CD4-positive, alpha-beta T cell (primary cell): ENCODE measurements around the gene ARF3. TPM values are rescaled to one million over a fixed set of nuclear protein-coding genes. Genes with fewer than 3 reads are reported as not detected.
"Not testable (repeated sequence)": the region's sequence is repeated elsewhere in the genome, so short reads cannot be mapped to it uniquely, and the experiment has no call there.

Source experiments
- ATAC-seq: fragments of 200-7000 bp; cut with Tn5 transposase; one replicate; pipeline ENCODE4 v1.10.0; 2022; ENCODE audit warnings: mild to moderate bottlenecking; ENCODE audit not compliant: poor library complexity
- CTCF ChIA-PET: fragments of 350-600 bp; sonication (Branson Sonifier 250); formaldehyde crosslinking; loops from one replicate; lab custom pipeline; 2021; ENCODE audit warnings: antibody characterized with exemption, inconsistent platforms; lab: Charles Lee
- POLR2A ChIA-PET: fragments of 350-600 bp; sonication (Branson Sonifier 250); formaldehyde crosslinking; loops from one replicate; lab custom pipeline; 2021; ENCODE audit warnings: antibody characterized with exemption, inconsistent platforms; lab: Charles Lee
- DNase-seq, 14 experiments: peaks; one replicate each; pipeline ENCODE4 v3.0.0-alpha.2; 2013 to 2020; ENCODE audit warnings: mixed read lengths in 2 of 14
- H3K27ac ChIP-seq, 2 donors: one replicate each; pipeline versions ENCODE4 v1.5.1 to v1.7.0; 2013; ENCODE audit warnings: low read length in 2 of 2, low read depth in 1 of 2, mild to moderate bottlenecking in 1 of 2
- H3K27me3 ChIP-seq, 2 experiments: 1 replicate in 1 of 2; 2 replicates in 1 of 2; pipeline versions ENCODE4 v1.6.1 to v1.7.0; 2013; ENCODE audit warnings: low read length in 2 of 2, control low read depth in 1 of 2, mild to moderate bottlenecking in 1 of 2, moderate library complexity in 1 of 2; ENCODE audit not compliant: insufficient read depth in 2 of 2, control insufficient read depth in 1 of 2
- H3K36me3 ChIP-seq: one replicate; pipeline ENCODE4 v1.6.1; 2013; ENCODE audit warnings: low read length, control low read depth; ENCODE audit not compliant: insufficient read depth
- H3K4me1 ChIP-seq: one replicate; pipeline ENCODE4 v1.6.1; 2013; ENCODE audit warnings: low read length, control low read depth; ENCODE audit not compliant: insufficient read depth
- H3K4me3 ChIP-seq: one replicate; pipeline ENCODE4 v1.5.1; 2013; ENCODE audit warnings: mild to moderate bottlenecking, low read length, moderate library complexity
- H3K9me3 ChIP-seq, 2 experiments: 1 replicate in 1 of 2; 2 replicates in 1 of 2; pipeline versions ENCODE4 v1.6.1 to v1.7.0; 2013; ENCODE audit warnings: low read length in 2 of 2, mild to moderate bottlenecking in 2 of 2, control low read depth in 1 of 2, moderate library complexity in 1 of 2; ENCODE audit not compliant: control insufficient read depth in 1 of 2, insufficient read depth in 1 of 2
- H3K27ac Mint-ChIP-seq: one replicate; pipeline ENCODE4 v1.8.0; 2020; ENCODE audit warnings: mixed read lengths
- H3K27me3 Mint-ChIP-seq: one replicate; pipeline ENCODE4 v1.8.0; 2021; ENCODE audit warnings: mixed read lengths
- H3K36me3 Mint-ChIP-seq: one replicate; pipeline ENCODE4 v1.8.0; 2021; ENCODE audit warnings: low read depth, mixed read lengths
- H3K4me1 Mint-ChIP-seq: one replicate; pipeline ENCODE4 v1.8.0; 2021; ENCODE audit warnings: low read depth, mixed read lengths
- H3K4me3 Mint-ChIP-seq: one replicate; pipeline ENCODE4 v1.8.0; 2020; ENCODE audit warnings: mild to moderate bottlenecking, mixed read lengths
- H3K9me3 Mint-ChIP-seq: one replicate; pipeline ENCODE4 v1.8.0; 2020; ENCODE audit warnings: mixed read lengths
- intact Hi-C, 2 experiments: fragments of 100-400 bp; cut with DNase I in 1 of 2; cut with micrococcal nuclease in 1 of 2; formaldehyde crosslinking; loops; one replicate each; pipeline versions ENCODE4 v1.15.1 to v1.9.0; 2023 to 2025; cut with DNase I, micrococcal nuclease
- total RNA-seq, 174 experiments: library from RNA in 2 of 174; stranded (reverse) in 2 of 174; gene quantifications; one replicate each; pipeline ENCODE4 v1.2.3 and lab custom pipeline; 2021 to 2026
- TF ChIP-seq, protein P1 (sequence below): fragments of 200-600 bp; IDR thresholded peaks from one replicate; pipeline ENCODE4 v1.8.0; 2022; ENCODE audit warnings: antibody characterized with exemption, mild to moderate bottlenecking

Gene ARF3
- total RNA-seq, 2 experiments from 2014 or later = 32.0 to 34.6 TPM

DNA sequence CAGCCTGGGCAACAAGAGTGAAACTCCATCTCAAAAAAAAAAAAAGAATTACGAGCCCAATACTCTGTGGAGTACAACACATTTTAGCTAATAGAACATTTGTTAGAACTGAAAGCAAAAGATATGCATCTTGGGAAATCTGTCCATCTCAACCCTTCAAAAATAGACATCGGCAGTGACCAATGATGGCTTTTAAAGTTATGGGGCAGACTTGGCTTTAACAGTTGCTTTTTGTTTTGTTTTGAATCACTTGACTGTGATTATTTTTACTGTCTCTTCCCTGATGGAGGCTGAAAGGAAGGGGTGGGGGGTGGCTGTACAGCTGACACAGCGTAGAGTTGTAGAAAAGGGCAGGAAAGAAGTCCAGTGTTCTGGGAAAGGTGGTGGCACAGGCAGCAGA lies 34.2 kb downstream of the ARF3 start:
- Histone ChIP-seq H3K4me3 (no peak overlapping the region), H3K36me3 (peaks cover 37% of the 10 kb centered on the region), H3K27ac (no peak overlapping the region), H3K4me1 (peaks cover 68% of the 10 kb centered on the region), H3K9me3 (no peaks in the 10 kb centered on the region), H3K27me3 (no peaks in the 10 kb centered on the region)
- POLR2A ChIA-PET = interaction anchor here (1.4 to 3.8 kb wide), 4 partner anchors 9 to 71 kb away, joined by 4 to 31 read pairs (median 16); partner anchors contain the start of gene DDX23
- Mint-ChIP-seq H3K4me1 (peaks cover 65% of the 10 kb centered on the region), H3K27me3 (no peaks in the 10 kb centered on the region), H3K4me3 (peak overlapping the region; percentile 65), H3K27ac (peak overlapping the region; percentile 86), H3K36me3 (peaks cover 53% of the 10 kb centered on the region), H3K9me3 (no peaks in the 10 kb centered on the region)
- intact Hi-C loops = loop anchor here in 1 of 2 experiments (1.0 to 5.0 kb wide), 2 partner anchors 39 to 54 kb away; partner anchors contain the start of gene WNT1
- ATAC-seq (no peak), DNase-seq (no peak)
- TF ChIP-seq, protein P1, sequence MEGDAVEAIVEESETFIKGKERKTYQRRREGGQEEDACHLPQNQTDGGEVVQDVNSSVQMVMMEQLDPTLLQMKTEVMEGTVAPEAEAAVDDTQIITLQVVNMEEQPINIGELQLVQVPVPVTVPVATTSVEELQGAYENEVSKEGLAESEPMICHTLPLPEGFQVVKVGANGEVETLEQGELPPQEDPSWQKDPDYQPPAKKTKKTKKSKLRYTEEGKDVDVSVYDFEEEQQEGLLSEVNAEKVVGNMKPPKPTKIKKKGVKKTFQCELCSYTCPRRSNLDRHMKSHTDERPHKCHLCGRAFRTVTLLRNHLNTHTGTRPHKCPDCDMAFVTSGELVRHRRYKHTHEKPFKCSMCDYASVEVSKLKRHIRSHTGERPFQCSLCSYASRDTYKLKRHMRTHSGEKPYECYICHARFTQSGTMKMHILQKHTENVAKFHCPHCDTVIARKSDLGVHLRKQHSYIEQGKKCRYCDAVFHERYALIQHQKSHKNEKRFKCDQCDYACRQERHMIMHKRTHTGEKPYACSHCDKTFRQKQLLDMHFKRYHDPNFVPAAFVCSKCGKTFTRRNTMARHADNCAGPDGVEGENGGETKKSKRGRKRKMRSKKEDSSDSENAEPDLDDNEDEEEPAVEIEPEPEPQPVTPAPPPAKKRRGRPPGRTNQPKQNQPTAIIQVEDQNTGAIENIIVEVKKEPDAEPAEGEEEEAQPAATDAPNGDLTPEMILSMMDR = no peak
- CTCF ChIA-PET = interaction anchor here (2.3 to 3.5 kb wide), 3 partner anchors 34 to 70 kb away, joined by 9 to 35 read pairs (median 24); partner anchors contain the start of genes ARF3, DDX23 and WNT1

DNA sequence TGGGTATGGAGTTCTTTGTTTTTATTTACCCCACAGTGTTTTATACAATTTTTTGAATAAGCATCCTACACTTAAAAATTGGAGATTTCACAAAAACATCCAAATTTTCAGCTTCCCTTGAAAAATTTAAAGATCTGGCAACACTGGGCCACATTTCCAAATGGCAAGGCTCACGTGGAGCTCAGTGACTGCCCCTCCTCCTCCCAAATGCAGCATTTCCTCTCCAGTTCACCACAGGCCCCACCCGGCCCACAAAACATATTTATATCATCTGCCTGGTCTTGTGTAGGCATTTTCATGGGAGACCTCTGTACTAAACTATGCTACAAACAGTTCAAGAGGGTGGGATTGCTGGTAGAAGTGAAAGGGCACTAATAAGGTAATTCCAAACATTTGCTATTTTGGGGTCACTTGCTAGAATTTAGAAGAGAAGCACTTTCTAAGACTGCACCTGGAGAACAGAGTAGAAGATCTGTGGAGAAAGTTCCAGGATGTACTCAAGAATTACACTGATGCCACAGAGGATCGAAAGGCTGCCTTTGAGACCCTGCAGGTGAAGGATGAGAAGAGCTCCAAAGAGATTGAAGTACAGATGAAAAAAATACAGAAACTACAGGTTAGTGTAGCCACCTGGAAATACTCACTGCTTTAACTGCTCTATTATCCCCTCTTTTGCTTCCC lies 39.3 kb downstream of the ARF3 start:
- Histone ChIP-seq H3K36me3 (peaks cover 25% of the 10 kb centered on the region), H3K4me3 (peak overlapping the region; percentile 63), H3K27ac (peak overlapping the region; percentile 19 to 64), H3K4me1 (peaks cover 57% of the 10 kb centered on the region), H3K9me3 (no peaks in the 10 kb centered on the region), H3K27me3 (no peaks in the 10 kb centered on the region)
- H3K27me3 Mint-ChIP-seq = no peaks in the 10 kb centered on the region
- peaks cover 36% of the 10 kb centered on the region for H3K36me3 Mint-ChIP-seq
- CTCF ChIA-PET = interaction anchor here (1.0 to 2.1 kb wide), 2 partner anchors 14 to 60 kb away, joined by 5 to 14 read pairs; partner anchors contain the start of gene WNT1
- POLR2A ChIA-PET = interaction anchor here (0.6 to 2.3 kb wide), 12 partner anchors 8 to 823 kb away, joined by 3 to 13 read pairs (median 5); partner anchors contain the start of genes DDX23, FKBP11, RND1 and TMBIM6
- H3K4me3 Mint-ChIP-seq = peak overlapping the region; percentile 91
- H3K9me3 Mint-ChIP-seq = no peaks in the 10 kb centered on the region
- peak overlapping the region; percentile 87 for H3K27ac Mint-ChIP-seq
- peak; percentile 31 to 79 (median 50) for DNase-seq
- peak; percentile 96 for ATAC-seq
- peaks cover 45% of the 10 kb centered on the region for H3K4me1 Mint-ChIP-seq
- intact Hi-C loops = loop anchor here in 1 of 2 experiments (2.0 kb wide), 1 partner anchor 17 kb away; no protein-coding TSS in a partner anchor
- TF ChIP-seq, protein P1 = no peak

DNA sequence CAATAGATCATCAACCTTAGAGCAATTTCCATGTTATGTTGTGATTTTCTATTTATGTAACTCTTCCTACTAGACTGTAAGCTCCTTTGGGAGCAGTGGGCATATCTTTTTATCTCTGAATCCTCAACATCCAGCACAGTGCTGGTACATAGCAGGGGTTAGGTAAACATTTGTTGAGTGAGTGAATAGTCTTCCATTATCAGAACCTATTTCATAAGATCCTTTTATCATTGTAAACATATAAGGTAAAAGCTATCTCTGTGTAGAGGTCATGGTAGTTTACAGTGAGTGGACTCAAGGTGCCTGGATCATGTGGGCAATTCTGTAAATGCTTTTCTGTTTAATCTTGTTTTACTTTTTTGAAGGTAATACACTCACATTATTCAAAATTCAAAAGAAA lies 47.1 kb downstream of the ARF3 start:
- H3K36me3 Mint-ChIP-seq = no peaks in the 10 kb centered on the region
- Histone ChIP-seq H3K4me1 (no peaks in the 10 kb centered on the region), H3K27me3 (no peaks in the 10 kb centered on the region), H3K27ac (no peak overlapping the region), H3K9me3 (no peaks in the 10 kb centered on the region), H3K36me3 (no peaks in the 10 kb centered on the region), H3K4me3 (no peak overlapping the region)
- H3K27me3 Mint-ChIP-seq = peaks cover 5% of the 10 kb centered on the region
- CTCF ChIA-PET = interaction anchor here (0.7 to 1.6 kb wide), 3 partner anchors 11 to 64 kb away, joined by 3 to 8 read pairs (median 3); no protein-coding TSS in a partner anchor
- no peak overlapping the region for H3K27ac Mint-ChIP-seq
- POLR2A ChIA-PET = interaction anchor here (1.0 to 1.1 kb wide), 2 partner anchors 11 to 47 kb away, joined by 3 read pairs; partner anchors contain the start of gene ARF3
- no peaks in the 10 kb centered on the region for H3K9me3 Mint-ChIP-seq
- DNase-seq = no peak
- H3K4me3 Mint-ChIP-seq = no peak overlapping the region
- ATAC-seq = no peak
- H3K4me1 Mint-ChIP-seq = no peaks in the 10 kb centered on the region
- TF ChIP-seq, protein P1 = no peak
- intact Hi-C loops = no loop called here

DNA sequence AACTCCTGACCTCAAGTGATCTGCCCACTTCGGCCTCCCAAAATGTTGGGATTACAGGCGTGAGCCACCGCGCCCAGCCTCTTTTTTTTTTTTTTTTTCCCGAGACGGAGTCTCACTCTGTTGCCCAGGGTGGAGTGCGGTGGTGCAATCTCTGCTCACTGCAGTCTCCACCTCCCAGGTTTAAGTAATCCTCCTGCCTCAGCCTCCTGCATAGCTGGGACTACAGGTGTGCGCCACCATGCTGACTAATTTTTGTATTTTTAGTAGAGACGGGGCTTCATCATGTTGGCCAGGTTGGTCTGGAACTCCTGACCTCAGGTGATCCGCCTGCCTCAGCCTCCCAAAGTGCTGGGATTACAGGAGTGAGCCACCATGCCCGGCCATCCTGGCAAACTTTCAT lies 47.6 kb downstream of the ARF3 start:
- H3K36me3 Mint-ChIP-seq, H3K4me1 ChIP-seq, H3K4me1 Mint-ChIP-seq, ATAC-seq, H3K4me3 Mint-ChIP-seq, H3K27ac Mint-ChIP-seq, H3K27ac ChIP-seq, H3K27me3 Mint-ChIP-seq, H3K27me3 ChIP-seq, H3K36me3 ChIP-seq, DNase-seq, intact Hi-C loops, H3K9me3 ChIP-seq, H3K9me3 Mint-ChIP-seq, H3K4me3 ChIP-seq: not testable (repeated sequence)
- POLR2A ChIA-PET = interaction anchor here (1.0 kb wide), 1 partner anchor 11 kb away, joined by 3 read pairs; no protein-coding TSS in a partner anchor
- CTCF ChIA-PET = interaction anchor here (1.2 kb wide), 1 partner anchor 64 kb away, joined by 3 read pairs; no protein-coding TSS in a partner anchor
